Hepatocyte (in vitro differentiated cells): ENCODE data around the gene MRPL32.

Experiments
- CTCF ChIP-seq: fragments of 200-600 bp; sonication (generic); IDR thresholded peaks from 2 replicates; pipeline ENCODE4 v1.5.1; 2016; ENCODE audit warnings: antibody characterized with exemption, mild to moderate bottlenecking; ENCODE audit not compliant: poor library complexity
- EZH2 ChIP-seq: fragments of 200-600 bp; sonication (generic); IDR thresholded peaks from 2 replicates; pipeline ENCODE4 v1.6.1; 2016; ENCODE audit warnings: antibody characterized with exemption, mild to moderate bottlenecking, borderline replicate concordance
- EZH2phosphoT487 ChIP-seq: fragments of 200-600 bp; sonication (generic); IDR thresholded peaks from one replicate; pipeline ENCODE4 v1.6.1; 2018; ENCODE audit warnings: antibody characterized with exemption, mild to moderate bottlenecking, low read depth, moderate library complexity; ENCODE audit not compliant: unreplicated experiment, severe bottlenecking

GRCh38 chr7:42964849-42965805 is 33.0 kb downstream of the MRPL32 start:
- TF ChIP-seq EZH2phosphoT487 (no peak), CTCF (no peak), EZH2 (no peak)
